ENCODE data around the gene DGLUCY. TPM values are rescaled to one million over a fixed set of nuclear protein-coding genes. Genes with fewer than 3 reads are reported as not detected.

Gene DGLUCY
- polyA plus RNA-seq, 3 donors: 54.9 to 88.4 (median 66.0) TPM

GRCh38 chr14:91258011-91258618 lies 144.2 kb downstream of the DGLUCY start:
- 65% methylated on average over 16 of the region's 16 CpGs for WGBS (ENCODE audit: insufficient coverage)
- Mint-ChIP-seq H3K27ac (no peak overlapping the region), H3K9me3 (peaks cover 0 to 7% (median 2%) of the 10 kb centered on the region in 7 donors), H3K4me3 (peak overlapping the region in 1 of 2 donors; percentile 43), H3K4me1 (peaks cover 22% of the 10 kb centered on the region), H3K36me3 (no peaks in the 10 kb centered on the region), H3K27me3 (ENCODE audit: low read depth in 3 of 3) (peaks cover 25 to 55% (median 33%) of the 10 kb centered on the region in 3 donors)
- Histone ChIP-seq H3K4me2 (replicated peaks; ENCODE audit: extremely low read depth, low read length, poor library complexity, severe bottlenecking) (no peak overlapping the region), H3K79me2 (ENCODE audit: insufficient read depth, low read length) (no peaks in the 10 kb centered on the region), H4K20me1 (ENCODE audit: insufficient read depth, low read length) (no peaks in the 10 kb centered on the region), H3K9ac (ENCODE audit: insufficient read depth, low read length, poor library complexity, severe bottlenecking) (no peak overlapping the region), H3K27me3 (ENCODE audit: control insufficient read depth in 2 of 2, insufficient read depth in 2 of 2, low read length in 2 of 2) (peaks cover 7 to 39% of the 10 kb centered on the region in 2 donors), H3K4me3 (replicated peaks in 1 of 3; ENCODE audit: low read depth in 2 of 3, low read length in 3 of 3) (no peak overlapping the region), H3K4me1 (ENCODE audit: control insufficient read depth in 1 of 2, insufficient read depth in 2 of 2, low read length in 2 of 2) (peaks cover 5 to 13% of the 10 kb centered on the region in 2 donors), H3K9me3 (replicated peaks in 1 of 2; ENCODE audit: control insufficient read depth in 1 of 2, insufficient read depth in 1 of 2, low read length in 2 of 2) (no peaks in the 10 kb centered on the region), H3K27ac (ENCODE audit: low read depth in 1 of 2, low read length in 2 of 2) (no peak overlapping the region), H2AFZ (ENCODE audit: insufficient read depth, low read depth, low read length, poor library complexity, severe bottlenecking) (no peak overlapping the region), H3K36me3 (replicated peaks in 1 of 2; ENCODE audit: control insufficient read depth in 1 of 2, insufficient read depth in 2 of 2, low read length in 2 of 2) (no peaks in the 10 kb centered on the region)
- DNase-seq: peak in 1 of 3 donors; percentile 42
- intact Hi-C loops (cut with micrococcal nuclease): no loop called here
- TF ChIP-seq CTCF (IDR thresholded peaks at IDR 0.05): no peak

GRCh38 chr14:91258876-91259275 lies 145.0 kb downstream of the DGLUCY start:
- Histone ChIP-seq H3K4me3 (replicated peaks in 1 of 3; ENCODE audit: low read depth in 2 of 3, low read length in 3 of 3) (no peak overlapping the region), H3K79me2 (ENCODE audit: insufficient read depth, low read length) (no peaks in the 10 kb centered on the region), H3K4me1 (ENCODE audit: control insufficient read depth in 1 of 2, insufficient read depth in 2 of 2, low read length in 2 of 2) (peaks cover 2 to 8% of the 10 kb centered on the region in 2 donors), H3K9me3 (replicated peaks in 1 of 2; ENCODE audit: control insufficient read depth in 1 of 2, insufficient read depth in 1 of 2, low read length in 2 of 2) (peaks cover 0 to 2% of the 10 kb centered on the region in 2 donors), H4K20me1 (ENCODE audit: insufficient read depth, low read length) (no peaks in the 10 kb centered on the region), H3K9ac (ENCODE audit: insufficient read depth, low read length, poor library complexity, severe bottlenecking) (no peak overlapping the region), H2AFZ (ENCODE audit: insufficient read depth, low read depth, low read length, poor library complexity, severe bottlenecking) (no peak overlapping the region), H3K27me3 (ENCODE audit: control insufficient read depth in 2 of 2, insufficient read depth in 2 of 2, low read length in 2 of 2) (peaks cover 14 to 43% of the 10 kb centered on the region in 2 donors), H3K27ac (ENCODE audit: low read depth in 1 of 2, low read length in 2 of 2) (no peak overlapping the region), H3K36me3 (replicated peaks in 1 of 2; ENCODE audit: control insufficient read depth in 1 of 2, insufficient read depth in 2 of 2, low read length in 2 of 2) (no peaks in the 10 kb centered on the region), H3K4me2 (replicated peaks; ENCODE audit: extremely low read depth, low read length, poor library complexity, severe bottlenecking) (no peak overlapping the region)
- peak overlapping the region in 1 of 2 donors; percentile 39 for H3K4me3 Mint-ChIP-seq
- H3K27me3 Mint-ChIP-seq (ENCODE audit: low read depth in 3 of 3): peaks cover 29 to 57% (median 37%) of the 10 kb centered on the region in 3 donors
- no peak for TF ChIP-seq CTCF (IDR thresholded peaks at IDR 0.05)
- peaks cover 20% of the 10 kb centered on the region for H3K4me1 Mint-ChIP-seq
- peak overlapping the region in 1 of 7 donors; percentile 7 for H3K27ac Mint-ChIP-seq
- H3K36me3 Mint-ChIP-seq: peaks cover 0 to 5% of the 10 kb centered on the region in 2 donors
- H3K9me3 Mint-ChIP-seq: peaks cover 0 to 7% (median 2%) of the 10 kb centered on the region in 7 donors
- no peak for DNase-seq
- 93% methylated on average over 2 of the region's 3 CpGs for WGBS (ENCODE audit: insufficient coverage)
- intact Hi-C loops (cut with micrococcal nuclease): no loop called here
